Upper lobe of left lung (tissue), 4 donors: ENCODE measurements around the gene SLC4A2.

Experiments used
- EP300 ChIP-seq, 4 donors: sonication (generic); formaldehyde crosslinking; IDR thresholded peaks; one replicate each; pipeline ENCODE4 v1.5.1; 2017; ENCODE audit warnings: antibody characterized with exemption in 4 of 4, control low read depth in 2 of 4
- POLR2A ChIP-seq, 4 donors: fragments of 450-650 bp; IDR thresholded peaks; one replicate each; pipeline ENCODE4 v1.5.1; 2016 to 2017; ENCODE audit warnings: antibody characterized with exemption in 4 of 4, mild to moderate bottlenecking in 2 of 4
- TF ChIP-seq, protein P1 (sequence below), 6 experiments: fragments of 450-650 bp in 4 of 6; fragments of 200-600 bp in 2 of 6; sonication (generic) in 2 of 6; IDR thresholded peaks; one replicate each; pipeline ENCODE4 v1.5.1; 2016 to 2019; ENCODE audit warnings: antibody characterized with exemption in 6 of 6

- TF ChIP-seq POLR2A (IDR thresholded peaks at IDR 0.05) (no peak), EP300 (IDR thresholded peaks at IDR 0.05) (no peak)
- TF ChIP-seq, protein P1, sequence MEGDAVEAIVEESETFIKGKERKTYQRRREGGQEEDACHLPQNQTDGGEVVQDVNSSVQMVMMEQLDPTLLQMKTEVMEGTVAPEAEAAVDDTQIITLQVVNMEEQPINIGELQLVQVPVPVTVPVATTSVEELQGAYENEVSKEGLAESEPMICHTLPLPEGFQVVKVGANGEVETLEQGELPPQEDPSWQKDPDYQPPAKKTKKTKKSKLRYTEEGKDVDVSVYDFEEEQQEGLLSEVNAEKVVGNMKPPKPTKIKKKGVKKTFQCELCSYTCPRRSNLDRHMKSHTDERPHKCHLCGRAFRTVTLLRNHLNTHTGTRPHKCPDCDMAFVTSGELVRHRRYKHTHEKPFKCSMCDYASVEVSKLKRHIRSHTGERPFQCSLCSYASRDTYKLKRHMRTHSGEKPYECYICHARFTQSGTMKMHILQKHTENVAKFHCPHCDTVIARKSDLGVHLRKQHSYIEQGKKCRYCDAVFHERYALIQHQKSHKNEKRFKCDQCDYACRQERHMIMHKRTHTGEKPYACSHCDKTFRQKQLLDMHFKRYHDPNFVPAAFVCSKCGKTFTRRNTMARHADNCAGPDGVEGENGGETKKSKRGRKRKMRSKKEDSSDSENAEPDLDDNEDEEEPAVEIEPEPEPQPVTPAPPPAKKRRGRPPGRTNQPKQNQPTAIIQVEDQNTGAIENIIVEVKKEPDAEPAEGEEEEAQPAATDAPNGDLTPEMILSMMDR (IDR thresholded peaks at IDR 0.05), result no peak
Observed at GRCh38 chr7:151064454-151064853, 5.1 kb downstream of the SLC4A2 start.
